Middle frontal gyrus (tissue), 1 donor: Measurements from ENCODE around the gene TBCK.

Experiments used
- DNase-seq: peaks from one replicate; pipeline ENCODE4 v3.0.0-alpha.2; 2015; ENCODE audit warnings: low spot score; ENCODE audit errors: extremely low spot score

The TBCK gene

DNA sequence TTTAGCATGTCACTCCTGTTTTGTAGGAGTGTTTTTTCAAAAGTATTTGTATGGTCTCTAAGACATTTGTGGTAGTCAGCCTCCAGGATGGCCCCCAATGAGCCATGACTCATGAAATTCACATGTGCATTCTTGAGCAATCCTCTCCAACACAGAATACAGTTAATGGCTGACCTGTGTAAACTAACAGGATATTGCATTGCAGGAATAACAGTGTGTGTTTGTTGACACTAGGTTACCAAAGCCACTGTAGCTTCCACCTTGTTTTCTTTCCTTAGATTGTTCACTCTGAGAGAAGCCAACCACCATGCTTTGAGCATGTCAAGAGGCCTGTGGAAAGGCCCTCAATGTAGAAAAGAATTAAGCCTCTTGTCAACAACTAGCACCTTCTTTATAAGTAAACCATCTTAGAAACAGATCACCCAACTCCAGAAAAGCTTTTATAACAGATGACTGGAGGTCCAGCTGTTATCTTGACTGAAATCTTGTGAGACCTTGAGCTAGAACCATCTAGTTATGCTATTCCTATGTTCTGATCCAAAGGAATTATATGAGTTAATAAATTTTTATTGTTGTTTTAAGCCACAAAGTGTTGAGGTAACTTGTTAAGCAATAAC is 28.5 kb downstream of the TBCK start:
- DNase-seq: no peak

DNA sequence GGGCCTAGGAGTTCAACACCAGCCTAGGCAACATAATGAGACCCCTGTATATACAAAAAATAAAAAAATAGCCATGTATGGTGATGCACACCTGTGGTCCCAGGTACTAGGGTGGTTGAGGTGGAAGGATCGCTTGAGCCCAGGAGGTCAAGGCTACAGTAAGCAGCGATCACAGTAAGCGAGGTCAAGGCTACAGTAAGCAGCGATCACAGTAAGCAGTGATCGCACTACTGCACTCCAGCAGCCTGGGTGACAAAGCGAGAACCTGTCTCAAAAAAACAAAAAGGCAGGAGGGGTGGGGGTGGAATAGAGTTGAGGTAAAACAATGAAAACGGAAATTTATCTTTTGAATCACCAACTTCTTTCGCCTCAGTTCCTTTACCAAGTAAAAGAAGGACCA is 29.4 kb downstream of the TBCK start:
- DNase-seq: no peak

DNA sequence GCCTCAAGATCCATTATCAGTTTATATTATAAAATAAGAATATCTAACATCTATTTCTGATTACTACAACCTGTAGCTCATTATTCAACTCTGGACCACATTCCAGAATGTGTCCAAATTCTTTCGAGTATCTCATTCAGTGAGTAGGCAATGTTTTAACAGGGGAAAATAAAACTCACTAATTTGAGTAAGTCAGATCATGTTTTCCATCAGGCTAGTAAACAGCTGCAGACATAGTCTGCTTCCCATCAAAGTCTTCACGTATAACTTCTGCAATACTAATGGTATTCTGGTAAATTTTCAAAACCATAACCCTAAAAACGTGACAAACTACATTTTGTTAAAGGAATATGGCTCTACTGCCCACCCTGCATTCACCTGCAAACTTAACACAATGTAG is 31.8 kb downstream of the TBCK start:
- DNase-seq: no peak

DNA sequence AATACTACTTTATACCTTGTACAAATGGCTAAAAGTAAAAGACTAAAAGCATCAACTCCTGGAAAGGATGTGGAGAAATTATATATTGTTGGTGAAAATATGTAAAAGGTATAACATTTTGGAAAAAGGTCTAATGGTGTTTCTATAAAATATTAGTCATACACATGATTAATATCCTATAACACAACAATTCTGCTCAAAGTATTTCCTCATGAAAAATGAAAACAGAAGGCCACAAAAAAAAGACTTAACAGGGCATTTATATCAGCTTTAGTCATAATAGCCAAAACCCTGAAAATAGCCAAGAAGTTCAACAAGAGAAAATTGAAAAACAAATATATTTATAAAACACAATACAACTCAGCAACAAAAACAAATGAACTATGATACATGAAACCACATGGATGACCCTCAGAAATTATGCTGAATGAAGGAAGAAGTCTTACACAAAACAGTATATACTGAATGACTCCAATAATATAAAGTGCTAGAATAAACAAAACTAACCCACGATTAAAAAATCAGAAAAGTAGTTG is 38.8 kb downstream of the TBCK start:
- DNase-seq: no peak

DNA sequence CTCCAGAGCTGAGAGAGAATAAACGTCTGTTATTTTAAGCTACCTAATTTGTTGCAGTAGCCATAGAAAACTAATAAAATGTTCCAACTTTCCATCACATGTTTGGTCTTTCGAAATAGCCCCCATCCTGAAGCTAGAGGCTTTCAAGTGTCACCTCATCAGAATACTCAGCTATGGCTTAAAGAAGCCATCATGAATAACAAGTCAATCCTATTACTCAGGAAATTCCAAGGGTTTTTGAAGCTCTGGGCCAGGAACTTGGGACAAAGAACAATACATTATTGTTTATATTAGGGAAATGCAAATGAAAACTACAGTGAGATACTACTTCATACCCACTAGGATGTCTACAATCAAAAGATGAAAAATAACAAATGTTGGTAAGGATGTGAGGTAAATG is 42.2 kb downstream of the TBCK start:
- DNase-seq: no peak

DNA sequence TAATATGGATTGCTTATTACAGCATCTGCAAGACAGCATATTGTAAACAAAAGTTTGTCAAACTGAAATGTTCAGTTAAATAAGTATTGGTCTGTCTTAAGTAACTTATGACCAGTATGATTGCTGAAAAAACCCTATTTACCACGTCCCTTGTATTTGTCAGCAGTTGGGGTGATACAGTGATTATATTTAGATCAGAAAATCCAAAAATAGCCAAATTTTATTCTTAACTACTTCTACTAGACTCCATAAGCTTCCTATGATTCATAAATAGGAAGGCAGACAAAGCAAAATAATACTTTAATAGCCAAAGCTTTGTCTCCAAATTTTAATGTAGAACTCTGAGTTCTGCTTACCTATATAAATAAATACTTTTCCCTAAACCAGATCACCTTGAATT is 45.3 kb downstream of the TBCK start:
- DNase-seq: no peak

DNA sequence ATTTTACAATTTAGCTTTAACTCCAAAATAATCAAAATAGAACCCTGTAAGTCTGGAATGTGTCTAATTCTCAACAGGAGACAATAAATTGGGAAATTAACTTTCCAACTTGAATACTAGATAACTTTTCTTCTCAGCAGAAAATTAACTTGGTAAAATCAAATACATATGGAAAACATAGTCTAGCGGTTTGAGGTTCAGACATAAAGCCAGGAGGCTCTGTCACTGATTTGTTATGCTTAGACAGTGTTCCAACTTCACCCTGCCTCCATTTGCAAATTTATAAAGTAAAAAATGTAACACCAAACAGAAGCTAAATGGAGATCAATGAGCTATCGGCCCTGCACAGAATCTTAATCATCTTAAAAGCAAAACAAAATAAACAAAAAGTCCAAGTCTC is 46.3 kb downstream of the TBCK start:
- DNase-seq: no peak

DNA sequence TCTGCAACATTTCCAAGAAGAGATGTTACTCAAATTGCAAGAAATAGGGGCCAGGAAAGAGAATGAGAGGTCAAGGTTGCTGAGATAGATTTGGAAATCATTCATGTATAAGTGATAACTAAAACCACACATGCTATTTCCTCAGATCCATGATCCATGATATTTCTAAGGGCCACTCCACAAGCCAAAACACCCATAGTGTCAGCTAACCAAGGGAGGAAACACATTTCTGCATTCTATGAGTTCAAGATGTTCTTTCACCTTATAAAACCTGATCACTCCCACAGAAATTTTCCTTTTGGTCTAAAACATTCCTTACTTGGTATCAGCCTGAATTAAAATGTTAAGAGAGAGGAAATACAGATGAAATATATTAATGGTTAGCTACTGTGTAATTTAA is 47.2 kb downstream of the TBCK start:
- no peak for DNase-seq

DNA sequence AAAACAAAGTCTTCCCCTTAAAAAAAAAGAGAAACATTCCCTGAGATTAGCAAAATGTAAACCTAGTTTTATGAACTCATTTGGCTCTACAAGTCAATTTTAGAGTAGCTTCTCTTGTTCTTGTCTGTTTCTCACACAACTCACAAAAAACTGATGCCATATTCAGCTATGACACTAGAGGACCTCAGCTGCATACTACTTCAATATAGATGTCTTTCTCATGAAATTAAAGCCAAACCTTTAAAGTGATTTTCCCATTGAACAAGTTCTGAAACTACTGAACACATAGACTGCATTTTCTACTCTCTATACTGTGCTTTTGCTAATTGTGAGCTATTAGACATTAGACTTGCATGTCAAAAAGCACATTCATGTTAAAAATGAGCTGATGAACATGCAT is 49.8 kb downstream of the TBCK start:
- DNase-seq: peak; percentile 17

DNA sequence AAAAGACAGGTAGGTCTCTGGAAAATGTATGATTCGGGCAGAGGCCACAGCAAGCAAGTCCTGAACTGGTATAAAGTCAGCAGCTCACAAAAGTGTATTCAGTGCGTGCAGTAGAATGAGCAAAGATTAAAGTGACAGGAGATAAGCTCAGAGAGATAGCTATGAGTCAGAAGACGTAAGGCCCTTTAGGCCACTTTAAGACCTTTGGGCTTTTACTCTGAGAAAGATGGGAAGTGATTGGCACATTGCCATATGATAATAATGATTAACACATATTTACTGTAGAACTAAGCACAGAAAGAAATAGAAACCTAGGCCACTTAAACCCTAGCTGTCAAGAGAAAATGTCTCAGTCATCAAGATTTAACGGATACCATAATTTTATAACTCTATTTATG is 51.7 kb downstream of the TBCK start:
- DNase-seq: no peak

DNA sequence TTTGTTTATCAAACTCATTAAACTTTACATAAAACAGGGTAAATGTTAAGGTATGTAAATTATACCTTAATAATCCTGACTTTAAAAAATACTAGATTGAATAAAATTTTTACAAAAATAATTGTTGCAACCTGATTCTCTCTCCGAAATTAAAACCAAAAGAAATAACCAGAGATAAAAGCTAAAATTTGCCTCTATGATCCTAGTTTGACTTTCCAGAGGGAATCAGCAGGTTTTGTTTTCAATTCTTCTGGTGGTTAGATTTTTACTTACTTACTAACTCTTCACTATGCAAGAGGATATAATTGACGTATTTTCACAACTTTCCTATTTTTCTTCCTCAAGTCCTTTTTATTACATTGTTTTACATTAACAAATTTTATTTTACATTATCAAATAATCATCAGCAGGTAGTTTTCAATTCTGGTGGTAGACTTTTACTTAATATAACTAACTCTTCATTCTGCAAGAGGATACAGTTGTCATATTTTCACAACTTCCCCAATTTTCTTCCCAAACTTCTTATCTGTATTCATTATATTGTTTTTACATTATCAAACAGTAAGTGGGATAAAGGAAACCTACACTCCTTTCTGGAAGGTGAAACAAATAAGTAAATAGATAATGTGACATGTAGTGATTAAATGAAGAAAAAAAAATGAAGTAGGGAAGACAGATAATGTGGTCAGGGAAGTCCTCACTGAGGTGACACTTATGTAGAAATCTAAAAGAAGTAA is 52.2 kb downstream of the TBCK start:
- no peak for DNase-seq

DNA sequence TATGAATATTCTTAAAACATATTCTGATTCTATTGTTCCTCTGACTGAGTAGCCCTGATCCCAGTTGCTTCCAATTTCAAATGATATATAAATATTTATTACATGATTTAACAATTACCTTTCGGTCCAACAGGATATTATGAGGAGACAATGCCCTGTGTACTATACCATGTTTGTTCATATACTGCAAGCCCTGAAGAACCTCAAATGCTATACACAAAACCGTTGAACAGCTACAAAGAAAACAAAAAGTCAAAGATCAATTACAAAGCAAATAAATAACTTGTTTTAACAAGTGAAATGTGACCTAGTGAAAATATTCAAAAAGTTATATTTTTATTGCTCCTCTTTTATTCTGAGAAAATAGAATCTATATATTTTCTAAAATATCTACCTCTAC is 54.0 kb downstream of the TBCK start:
- no peak for DNase-seq

DNA sequence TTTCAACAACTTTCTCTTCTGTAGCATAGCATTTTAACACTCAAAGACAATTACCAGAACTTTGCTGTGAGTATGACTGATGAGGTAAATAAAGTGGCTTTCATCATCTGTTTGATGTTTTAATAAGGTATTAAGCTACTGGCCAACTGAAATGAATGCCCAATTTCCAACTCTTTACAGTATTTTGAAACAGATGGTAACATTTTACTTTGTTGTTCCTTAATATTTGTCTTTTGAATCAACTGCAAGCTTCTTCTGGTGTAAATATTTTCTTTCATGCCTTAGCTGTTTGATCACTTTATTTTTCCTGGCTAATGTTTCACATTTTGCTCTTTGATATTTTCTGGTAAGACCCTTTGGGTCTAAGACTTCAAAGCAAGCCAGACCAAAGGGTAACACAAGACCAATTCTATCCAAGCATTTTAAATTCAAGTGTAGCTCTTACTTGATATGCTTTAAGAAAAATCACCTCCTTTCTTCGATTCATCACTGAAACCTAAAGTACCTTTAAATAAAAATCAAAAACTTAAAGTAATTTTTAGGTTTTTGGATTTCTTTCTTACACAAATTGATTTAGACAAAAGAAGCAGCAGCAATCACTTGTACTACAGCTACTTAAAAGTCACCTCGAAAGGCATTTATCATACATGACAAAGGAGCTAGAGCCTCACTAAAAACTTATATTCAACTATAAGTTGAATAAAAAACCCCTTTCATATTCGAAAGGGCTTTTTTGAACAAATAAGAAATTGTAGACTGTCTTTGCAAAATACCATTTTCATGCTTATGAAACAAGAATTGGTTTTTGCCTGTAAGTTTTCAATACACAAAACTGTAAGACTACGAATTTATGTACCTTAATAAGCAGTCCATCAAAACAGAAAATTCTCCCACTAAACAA is 57.6 kb downstream of the TBCK start:
- DNase-seq: no peak

DNA sequence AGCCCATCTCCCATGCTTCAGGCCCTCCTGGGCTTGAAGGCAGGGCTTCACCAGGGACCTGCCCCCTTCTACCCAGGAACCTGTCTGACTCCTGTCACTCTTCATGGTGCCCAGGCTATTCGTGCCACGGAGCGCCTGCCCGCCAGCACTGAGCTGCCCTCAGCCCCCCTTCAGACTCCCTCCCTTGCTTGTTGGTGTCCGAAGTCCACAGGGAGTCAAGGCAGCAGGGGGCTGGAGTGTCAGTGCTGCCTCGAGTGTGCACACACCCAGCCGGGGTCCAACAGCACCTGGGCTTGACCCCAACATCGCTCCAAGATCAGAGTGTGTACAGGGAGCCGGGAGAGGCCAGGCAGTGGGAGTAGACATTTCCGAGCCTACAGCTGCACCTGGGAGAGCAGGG is 59.8 kb downstream of the TBCK start:
- no peak for DNase-seq

DNA sequence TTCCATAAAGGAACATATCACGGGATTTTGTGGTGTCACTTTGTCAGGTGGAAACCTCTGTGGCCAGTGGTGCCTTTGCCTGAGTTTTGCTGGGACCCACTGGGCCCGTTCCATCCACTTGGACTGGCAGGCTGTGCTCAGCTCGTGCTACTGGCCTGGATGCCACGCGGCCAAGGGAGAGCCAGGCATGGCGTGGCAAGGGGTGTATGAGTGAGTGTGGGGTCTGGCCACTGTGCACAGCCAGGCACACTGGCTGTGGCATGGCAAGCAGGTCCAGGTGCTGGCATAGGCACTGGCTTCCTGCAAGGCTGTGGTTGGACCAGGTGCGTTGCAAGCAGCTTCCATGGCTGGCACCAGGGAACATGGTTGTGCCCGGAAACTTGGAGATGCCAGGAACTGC is 60.8 kb downstream of the TBCK start:
- DNase-seq: no peak

DNA sequence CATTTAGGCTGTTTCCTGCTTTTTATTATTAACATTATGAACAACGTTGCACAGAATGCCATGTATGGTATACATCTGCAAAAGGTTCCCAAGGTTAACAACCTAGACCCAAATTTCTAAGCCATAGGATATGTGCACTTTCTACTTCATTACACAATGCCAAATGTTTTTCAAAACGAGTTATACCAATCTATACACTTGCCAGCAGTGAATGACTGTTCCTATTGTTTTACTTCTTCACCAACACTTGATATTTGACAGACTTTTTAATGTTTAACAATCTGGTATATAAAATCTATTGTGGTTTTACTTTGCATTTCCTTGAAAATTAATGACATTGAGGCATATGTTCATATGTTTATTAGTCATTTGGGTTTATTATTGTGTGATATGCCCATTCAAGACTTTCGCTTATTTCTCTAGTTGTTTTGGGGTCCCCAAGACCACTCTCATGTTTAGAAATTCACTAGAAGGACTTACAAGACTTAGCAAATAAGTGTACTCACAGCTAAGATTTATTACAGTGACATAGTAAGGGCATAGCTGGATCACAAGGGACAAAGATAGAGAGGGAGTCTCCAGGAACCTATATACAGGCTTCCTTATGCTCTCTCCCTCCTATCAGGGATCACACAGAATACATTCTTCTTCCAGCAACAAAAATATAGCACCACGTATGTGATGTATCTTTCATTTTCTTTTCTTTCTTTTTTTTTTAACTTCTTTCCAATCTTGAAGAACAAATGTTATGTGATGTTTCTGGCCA is 62.5 kb downstream of the TBCK start:
- DNase-seq: no peak

DNA sequence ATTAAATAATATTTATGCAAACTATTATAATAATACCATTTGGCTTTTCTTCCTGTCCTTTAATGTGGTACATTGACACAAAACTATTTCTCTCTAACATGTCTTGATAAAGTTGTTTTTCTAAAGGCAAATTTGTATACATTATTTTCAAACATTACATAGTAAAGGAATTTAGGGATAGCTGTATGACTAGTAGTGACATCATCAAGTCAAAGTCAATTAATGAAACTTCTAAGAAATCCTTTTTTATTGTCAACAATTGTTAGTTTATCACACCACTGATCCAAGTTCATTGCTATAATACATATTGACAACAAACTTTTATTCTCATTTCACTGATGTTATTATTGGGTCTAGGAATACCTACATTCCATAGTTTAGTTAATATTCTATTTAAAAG is 68.4 kb downstream of the TBCK start:
- DNase-seq: no peak

DNA sequence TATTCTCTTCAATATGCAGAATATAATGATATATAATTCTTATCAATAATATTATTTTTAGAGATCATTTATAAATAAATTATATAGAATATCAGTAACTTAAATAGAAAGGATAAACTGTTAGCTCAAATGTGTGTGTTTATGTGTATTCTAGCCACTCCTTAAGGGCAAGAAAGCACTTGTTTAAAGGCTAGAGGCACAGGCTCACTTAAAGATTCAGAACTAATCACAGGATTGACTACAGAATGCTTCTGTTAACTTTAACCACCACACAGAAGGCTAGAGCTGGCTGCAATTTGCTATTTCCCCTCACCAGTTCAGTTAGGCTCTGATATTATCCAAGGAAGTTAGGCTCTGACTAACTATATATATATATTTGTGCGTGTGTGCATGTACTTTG is 69.6 kb downstream of the TBCK start:
- no peak for DNase-seq

DNA sequence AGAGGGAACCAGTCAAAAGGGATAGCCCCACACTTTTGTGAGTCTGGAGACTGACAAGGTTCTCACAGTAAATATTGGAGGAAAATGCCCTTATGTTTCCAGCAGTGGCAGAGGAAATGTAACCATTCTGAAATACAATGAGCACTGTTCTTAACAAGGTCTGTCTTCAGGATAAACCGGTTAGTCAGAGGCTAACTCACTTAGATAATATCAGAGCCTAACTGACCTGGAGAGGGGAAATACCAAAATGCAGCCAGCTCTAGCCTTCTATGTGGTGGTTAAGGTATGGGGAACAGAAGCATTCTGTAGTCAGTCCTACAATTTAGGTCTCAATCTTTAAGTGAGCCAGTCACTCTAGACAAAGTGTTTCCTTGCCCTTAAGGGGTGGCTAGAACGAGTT is 70.8 kb downstream of the TBCK start:
- no peak for DNase-seq

DNA sequence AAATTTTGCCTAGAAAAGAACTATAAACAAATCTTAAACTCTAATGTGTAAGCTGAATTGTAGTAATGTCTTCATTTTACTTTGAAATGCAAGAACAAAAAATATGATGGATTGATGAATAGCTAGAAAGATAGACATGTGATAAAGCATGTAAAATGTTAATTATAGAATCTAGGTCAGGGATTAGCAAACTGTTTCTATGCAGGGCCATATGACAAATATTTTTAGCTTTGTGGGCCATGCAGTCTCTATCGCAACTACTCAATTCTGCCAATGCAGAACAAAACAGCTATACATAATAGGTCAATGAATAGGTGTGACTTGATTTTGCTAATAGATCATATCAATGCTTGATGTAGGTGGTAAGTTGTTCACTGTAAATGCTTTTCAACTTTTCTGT is 75.3 kb downstream of the TBCK start:
- DNase-seq: no peak

DNA sequence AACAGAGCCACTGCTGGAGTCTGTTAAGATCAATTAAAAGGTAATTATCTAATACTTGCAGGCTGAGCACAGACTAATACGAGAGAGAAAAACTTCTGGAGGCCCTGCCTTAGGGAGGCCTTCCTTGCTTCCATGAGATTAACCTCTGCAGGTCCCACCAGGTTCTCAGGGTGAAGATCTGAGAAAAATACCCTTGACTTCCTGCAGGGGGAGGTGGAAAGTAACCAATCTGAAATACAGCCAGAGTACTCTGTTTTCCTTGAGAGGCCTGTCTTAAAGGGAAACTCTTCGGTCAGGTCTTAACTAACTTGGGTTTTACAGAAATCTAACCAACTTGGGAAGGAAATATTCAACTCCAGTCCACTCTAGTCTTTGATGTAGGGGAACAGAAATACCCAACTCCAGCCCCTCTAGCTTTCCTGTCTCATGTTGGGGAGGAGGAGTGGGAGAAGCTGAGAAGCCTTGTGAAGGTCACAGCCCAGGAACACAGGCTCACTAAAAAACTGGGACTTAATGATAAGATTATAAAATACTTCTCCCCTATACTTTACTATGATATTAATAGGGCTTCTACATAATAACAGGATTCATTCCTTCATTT is 77.1 kb downstream of the TBCK start:
- DNase-seq: no peak
